GM18505 (cell line): ENCODE data around the gene SLC7A6OS.

Experiments
- ATAC-seq: cut with Tn5 transposase; IDR thresholded peaks from one replicate; pipeline ENCODE4 v1.9.1; 2021; ENCODE audit not compliant: unreplicated experiment
- POLR2A ChIP-seq: IDR thresholded peaks from 4 replicates; pipeline ENCODE4 v1.6.1; 2011; ENCODE audit warnings: borderline replicate concordance; ENCODE audit not compliant: insufficient read depth, insufficient read length; ENCODE audit errors: extremely low read depth

SLC7A6OS gene

GRCh38 chr16:68335175-68335574 is 24.4 kb upstream of the SLC7A6OS start:
- TF ChIP-seq POLR2A = no peak
- ATAC-seq = no peak

GRCh38 chr16:68332411-68333121 is 21.8 kb upstream of the SLC7A6OS start:
- no peak for TF ChIP-seq POLR2A
- no peak for ATAC-seq

GRCh38 chr16:68331879-68332410 is 21.2 kb upstream of the SLC7A6OS start:
- no peak for TF ChIP-seq POLR2A

GRCh38 chr16:68328860-68329390 is 18.2 kb upstream of the SLC7A6OS start:
- TF ChIP-seq POLR2A = no peak
- no peak for ATAC-seq

More at GRCh38 chr16:68331879-68332410, 21.2 kb upstream of the SLC7A6OS start:
- no peak for ATAC-seq

GRCh38 chr16:68328151-68328859 is 17.6 kb upstream of the SLC7A6OS start:
- peak; percentile 53 for ATAC-seq
- no peak for TF ChIP-seq POLR2A

GRCh38 chr16:68324780-68325357 is 14.1 kb upstream of the SLC7A6OS start:
- TF ChIP-seq POLR2A = no peak
- no peak for ATAC-seq

- TF ChIP-seq POLR2A = no peak
- ATAC-seq = no peak
Measured at GRCh38 chr16:68324336-68324735, 13.6 kb upstream of the SLC7A6OS start.

GRCh38 chr16:68319185-68319908 is 8.6 kb upstream of the SLC7A6OS start:
- ATAC-seq = no peak
- TF ChIP-seq POLR2A = no peak

- TF ChIP-seq POLR2A = no peak
- no peak for ATAC-seq
Measured at GRCh38 chr16:68313116-68313515, 2.4 kb upstream of the SLC7A6OS start.

- no peak for ATAC-seq
- no peak for TF ChIP-seq POLR2A
Measured at GRCh38 chr16:68310437-68310773, 341 bp downstream of the SLC7A6OS start.

GRCh38 chr16:68309799-68310198 is 947 bp downstream of the SLC7A6OS start:
- TF ChIP-seq POLR2A = no peak
- ATAC-seq = no peak

- TF ChIP-seq POLR2A = no peak
- no peak for ATAC-seq
Measured at GRCh38 chr16:68306633-68307032, 4.1 kb downstream of the SLC7A6OS start.

GRCh38 chr16:68300734-68301459 is 9.8 kb downstream of the SLC7A6OS start:
- ATAC-seq = no peak
- peak; percentile 31 for TF ChIP-seq POLR2A
